Esophagus muscularis mucosa (tissue), 4 donors: ENCODE results near the gene FAS. TPM values are rescaled to one million over a fixed set of nuclear protein-coding genes. Genes with fewer than 3 reads are reported as not detected.

Experiments
- DNase-seq: peaks from one replicate; pipeline ENCODE4 v3.0.0-alpha.2; 2017; ENCODE audit errors: extremely low spot score
- H3K27ac ChIP-seq, 4 donors: fragments of 200-600 bp; sonication (generic); replicated peaks in 1 of 4; 1 replicate in 3 of 4; 2 replicates in 1 of 4; pipeline ENCODE4 v1.5.1; 2016 to 2019; ENCODE audit warnings: mild to moderate bottlenecking in 1 of 4
- H3K27me3 ChIP-seq, 4 donors: fragments of 200-600 bp; sonication (generic); one replicate each; pipeline versions ENCODE4 v1.5.1 to v1.6.0; 2016 to 2019
- H3K36me3 ChIP-seq, 4 donors: fragments of 200-600 bp; sonication (generic); one replicate each; pipeline ENCODE4 v1.5.1; 2016 to 2019
- H3K4me1 ChIP-seq, 4 donors: fragments of 200-600 bp; sonication (generic); one replicate each; pipeline ENCODE4 v1.5.1; 2016 to 2019
- H3K4me3 ChIP-seq, 4 donors: fragments of 200-600 bp; sonication (generic); 1 replicate in 2 of 4; 2 replicates in 2 of 4; pipeline ENCODE4 v1.5.1; 2016 to 2019; ENCODE audit warnings: mild to moderate bottlenecking in 4 of 4, moderate library complexity in 1 of 4
- H3K9me3 ChIP-seq, 4 donors: fragments of 200-600 bp; sonication (generic); 1 replicate in 3 of 4; 2 replicates in 1 of 4; pipeline ENCODE4 v1.5.1; 2016 to 2019
- EP300 ChIP-seq: sonication (generic); formaldehyde crosslinking; IDR thresholded peaks from one replicate; pipeline ENCODE4 v1.6.1; 2017; ENCODE audit warnings: antibody characterized with exemption
- POLR2A ChIP-seq: fragments of 450-650 bp; IDR thresholded peaks from one replicate; pipeline ENCODE4 v1.6.1; 2017; ENCODE audit warnings: antibody characterized with exemption, moderate library complexity, mild to moderate bottlenecking, low read depth
- POLR2AphosphoS5 ChIP-seq, 2 donors: sonication (generic); formaldehyde crosslinking; IDR thresholded peaks; one replicate each; pipeline ENCODE4 v1.6.1; 2017; ENCODE audit warnings: antibody characterized with exemption in 2 of 2
- WGBS: methylation state at CpG from one replicate; pipeline ENCODE4 v1.1.5; 2018; 5-methylcytosine and 5-hydroxymethylcytosine counted together
- intact Hi-C: fragments of 100-400 bp; cut with DNase I; formaldehyde crosslinking; loops from one replicate; pipeline ENCODE4 v1.15.1; 2023
- total RNA-seq, 4 donors: library from RNA; depleted of rRNA; stranded (reverse); fragments of >200 nt; gene quantifications; one replicate each; pipeline versions ENCODE4 v1.1.0 to v1.2.1, GENCODE V29; 2016
- TF ChIP-seq, protein P1 (sequence below), 3 experiments: fragments of 200-600 bp in 2 of 3; fragments of 450-650 bp in 1 of 3; sonication (generic) in 2 of 3; IDR thresholded peaks; one replicate each; pipeline ENCODE4 v1.5.1; 2017 to 2019; ENCODE audit warnings: antibody characterized with exemption in 3 of 3, mild to moderate bottlenecking in 2 of 3, moderate library complexity in 1 of 3

The FAS gene
- total RNA-seq, 4 donors from 2014 or later, result 16.6 to 27.5 (median 18.7) TPM

DNA sequence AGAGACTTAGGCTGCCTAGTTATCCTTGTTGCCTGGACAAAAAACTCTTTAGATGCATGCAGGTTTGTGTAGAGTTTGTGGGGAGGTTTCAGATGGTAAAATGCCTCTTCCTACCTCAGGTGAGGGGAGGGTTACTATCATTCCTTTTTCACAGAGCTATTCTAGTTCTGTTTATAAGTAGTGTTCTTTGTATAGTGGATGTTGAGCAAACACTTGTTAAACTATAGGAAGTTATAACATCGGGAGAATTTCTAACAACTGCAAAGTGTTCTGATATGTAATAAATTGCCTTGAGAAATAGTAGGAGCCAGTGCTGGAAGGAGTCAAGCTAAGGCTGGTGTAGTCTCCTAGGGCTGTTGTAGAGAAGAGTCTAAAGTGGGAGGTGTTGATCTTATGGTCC is 6.7 kb upstream of the FAS start:
- TF ChIP-seq, protein P1, sequence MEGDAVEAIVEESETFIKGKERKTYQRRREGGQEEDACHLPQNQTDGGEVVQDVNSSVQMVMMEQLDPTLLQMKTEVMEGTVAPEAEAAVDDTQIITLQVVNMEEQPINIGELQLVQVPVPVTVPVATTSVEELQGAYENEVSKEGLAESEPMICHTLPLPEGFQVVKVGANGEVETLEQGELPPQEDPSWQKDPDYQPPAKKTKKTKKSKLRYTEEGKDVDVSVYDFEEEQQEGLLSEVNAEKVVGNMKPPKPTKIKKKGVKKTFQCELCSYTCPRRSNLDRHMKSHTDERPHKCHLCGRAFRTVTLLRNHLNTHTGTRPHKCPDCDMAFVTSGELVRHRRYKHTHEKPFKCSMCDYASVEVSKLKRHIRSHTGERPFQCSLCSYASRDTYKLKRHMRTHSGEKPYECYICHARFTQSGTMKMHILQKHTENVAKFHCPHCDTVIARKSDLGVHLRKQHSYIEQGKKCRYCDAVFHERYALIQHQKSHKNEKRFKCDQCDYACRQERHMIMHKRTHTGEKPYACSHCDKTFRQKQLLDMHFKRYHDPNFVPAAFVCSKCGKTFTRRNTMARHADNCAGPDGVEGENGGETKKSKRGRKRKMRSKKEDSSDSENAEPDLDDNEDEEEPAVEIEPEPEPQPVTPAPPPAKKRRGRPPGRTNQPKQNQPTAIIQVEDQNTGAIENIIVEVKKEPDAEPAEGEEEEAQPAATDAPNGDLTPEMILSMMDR (IDR thresholded peaks at IDR 0.05), result no peak
- TF ChIP-seq POLR2A, result no peak
- no peak for TF ChIP-seq EP300
- TF ChIP-seq POLR2AphosphoS5 (IDR thresholded peaks at IDR 0.05), result no peak
- Histone ChIP-seq H3K27ac (peak overlapping the region; percentile 77 to 88 (median 84)), H3K36me3 (no peaks in the 10 kb centered on the region), H3K4me3 (no peak overlapping the region), H3K27me3 (no peaks in the 10 kb centered on the region), H3K4me1 (peaks cover 16 to 95% (median 92%) of the 10 kb centered on the region in 4 donors), H3K9me3 (no peaks in the 10 kb centered on the region)
- 45% methylated on average over 1 of the region's 1 CpG for WGBS
- intact Hi-C loops, result no loop called here
- no peak for DNase-seq

- Histone ChIP-seq H3K9me3 (no peaks in the 10 kb centered on the region), H3K4me1 (peaks cover 12 to 96% (median 92%) of the 10 kb centered on the region in 4 donors), H3K36me3 (no peaks in the 10 kb centered on the region), H3K4me3 (no peak overlapping the region), H3K27me3 (no peaks in the 10 kb centered on the region), H3K27ac (peak overlapping the region; percentile 77 to 88 (median 84))
- TF ChIP-seq POLR2A (no peak), EP300 (no peak), POLR2AphosphoS5 (IDR thresholded peaks at IDR 0.05) (no peak)
- TF ChIP-seq, protein P1 (IDR thresholded peaks at IDR 0.05), result no peak
- intact Hi-C loops, result no loop called here
- no peak for DNase-seq
Observed at GRCh38 chr10:88984525-88984924, 6.1 kb upstream of the FAS start.

- peak overlapping the region; percentile 49 to 87 (median 80) for H3K27ac ChIP-seq
- intact Hi-C loops, result loop anchor here (2.0 kb wide), 1 partner anchor 52 kb away; no protein-coding TSS in a partner anchor
- H3K9me3 ChIP-seq, result no peaks in the 10 kb centered on the region
- TF ChIP-seq, protein P1 (IDR thresholded peaks at IDR 0.05), result peak; percentile 75 to 82 (median 81)
- no peak for TF ChIP-seq POLR2A
- TF ChIP-seq EP300, result no peak
- TF ChIP-seq POLR2AphosphoS5 (IDR thresholded peaks at IDR 0.05), result peak in 1 of 2 donors; percentile 31
- H3K36me3 ChIP-seq, result no peaks in the 10 kb centered on the region
- DNase-seq, result no peak
- WGBS, result 15% methylated on average over 2 of the region's 2 CpGs
- H3K4me3 ChIP-seq, result no peak overlapping the region
- H3K4me1 ChIP-seq, result peaks cover 4 to 84% (median 80%) of the 10 kb centered on the region in 4 donors
- H3K27me3 ChIP-seq, result no peaks in the 10 kb centered on the region
Observed at GRCh38 chr10:88986549-88987242, 3.9 kb upstream of the FAS start.

DNA sequence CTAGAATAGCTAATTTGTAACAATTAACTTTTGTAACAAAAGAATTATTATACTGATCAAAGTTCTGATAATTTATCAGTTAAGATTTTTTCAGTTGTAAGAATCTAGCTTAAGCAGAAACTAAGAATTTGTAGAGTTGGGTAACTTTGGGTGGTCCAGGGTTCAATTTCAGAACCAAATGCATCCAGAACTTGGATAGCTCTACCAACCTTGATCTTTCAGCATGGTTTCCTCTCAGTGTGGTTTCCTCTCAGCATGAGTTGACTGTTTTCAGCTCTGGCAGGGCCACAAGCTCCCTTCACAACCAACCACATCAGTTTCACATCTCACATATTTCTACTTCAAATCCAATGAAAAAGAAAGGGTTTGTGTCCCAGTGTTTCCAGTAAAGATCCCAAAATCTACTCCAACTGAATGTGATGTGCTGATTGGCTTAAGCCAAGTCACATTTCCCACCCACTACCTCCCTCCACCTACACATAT is 3.3 kb upstream of the FAS start:
- peaks cover 4 to 84% (median 80%) of the 10 kb centered on the region in 4 donors for H3K4me1 ChIP-seq
- H3K27me3 ChIP-seq, result no peaks in the 10 kb centered on the region
- no peaks in the 10 kb centered on the region for H3K36me3 ChIP-seq
- DNase-seq, result no peak
- intact Hi-C loops, result loop anchor here (2.0 kb wide), 1 partner anchor 52 kb away; no protein-coding TSS in a partner anchor
- no peaks in the 10 kb centered on the region for H3K9me3 ChIP-seq
- no peak overlapping the region for H3K4me3 ChIP-seq
- TF ChIP-seq, protein P1 (IDR thresholded peaks at IDR 0.05), result no peak
- no peak for TF ChIP-seq EP300
- TF ChIP-seq POLR2AphosphoS5 (IDR thresholded peaks at IDR 0.05), result no peak
- TF ChIP-seq POLR2A, result no peak
- H3K27ac ChIP-seq, result peak overlapping the region; percentile 21 to 87 (median 80)
